Airway epithelial cell (primary cell): ENCODE measurements around the gene POTEH. TPM values are rescaled to one million over a fixed set of nuclear protein-coding genes. Genes with fewer than 3 reads are reported as not detected.

Experiments used
- total RNA-seq: library from RNA; depleted of rRNA; stranded (reverse); fragments of >200 nt; gene quantifications from 2 replicates; pipeline ENCODE4 v1.2.3, GENCODE V29; 2015

The POTEH gene
- total RNA-seq = not detected in 2 replicates

GRCh38 chr22:15689749-15690125 lies at the start of gene POTEH:
POTEH (plus strand) TSS chr22:15690026; CDS start chr22:15690078, 52 bp downstream.

Other genes starting within 250 kb of the POTEH start
- gene OR11H1, start 161.8 kb upstream of the POTEH start, total RNA-seq = not detected in 2 replicates